ENCODE data around the gene TENT5A.

GRCh38 chr6:81797591-81797990 lies 45.1 kb upstream of the TENT5A start:
- TF ChIP-seq CTCF (conservative IDR thresholded peaks at IDR 0.05; ENCODE audit: low read depth, low read length) (no peak), EZH2 (IDR thresholded peaks at IDR 0.05; ENCODE audit: low read length, unreplicated experiment) (no peak)

Measured in PC-3 (cell line).